K562 (cell line): ENCODE measurements around the gene COL16A1.

ENCODE experiments used
- BRD4 ChIP-seq: fragments of 200-600 bp; sonication (generic); IDR thresholded peaks from 2 replicates; pipeline ENCODE4 v1.6.1; 2017; ENCODE audit warnings: inconsistent platforms
- FOXM1 ChIP-seq, 2 experiments: fragments of 450-650 bp in 1 of 2; sonication (generic) in 1 of 2; formaldehyde crosslinking in 1 of 2; IDR thresholded peaks; 2 replicates each; pipeline versions ENCODE4 v1.6.1 to v1.9.0; 2017 to 2022; ENCODE audit warnings: low read depth in 2 of 2, mild to moderate bottlenecking in 2 of 2, missing genetic modification reagents in 1 of 2, moderate library complexity in 1 of 2
- MTA2 ChIP-seq: fragments of 450-650 bp; IDR thresholded peaks from 2 replicates; pipeline ENCODE4 v1.6.1; 2016; ENCODE audit warnings: low read depth
- POLR2A ChIP-seq: fragments of 450-650 bp; conservative IDR thresholded peaks from 2 replicates; pipeline ENCODE4 v1.6.1; 2016
- POLR2AphosphoS5 ChIP-seq: IDR thresholded peaks from 2 replicates; pipeline ENCODE4 v1.6.1; 2011; ENCODE audit warnings: mild to moderate bottlenecking, low read depth, low read length, moderate library complexity; ENCODE audit not compliant: control insufficient read depth, insufficient read depth
- RFX5 ChIP-seq: IDR thresholded peaks from 2 replicates; pipeline ENCODE4 v1.6.1; 2011; ENCODE audit warnings: low read depth, mild to moderate bottlenecking, improper control_type of control experiment, low read length
- YY1 ChIP-seq, 3 experiments: IDR thresholded peaks; 2 replicates each; pipeline ENCODE4 v1.6.1; 2011; ENCODE audit warnings: low read length in 2 of 3, mild to moderate bottlenecking in 2 of 3, moderate library complexity in 2 of 3, borderline replicate concordance in 1 of 3, control low read depth in 1 of 3, low read depth in 1 of 3; ENCODE audit not compliant: insufficient read depth in 3 of 3, insufficient replicate concordance in 2 of 3, control insufficient read depth in 1 of 3, insufficient read length in 1 of 3; ENCODE audit errors: extremely low read depth in 1 of 3
- TF ChIP-seq, protein P1 (sequence below): fragments of 200-800 bp; sonication (Bioruptor generic); IDR thresholded peaks from 2 replicates; pipeline ENCODE4 v1.6.1; 2016; ENCODE audit warnings: missing genetic modification characterization, missing compliant biosample characterization
- TF ChIP-seq, protein P2 (sequence below): fragments of 250-450 bp; sonication (Bioruptor Pico); IDR thresholded peaks from 2 replicates; pipeline ENCODE4 v1.8.0; 2022; ENCODE audit warnings: moderate library complexity, mild to moderate bottlenecking, inconsistent platforms
- TF ChIP-seq, protein P3 (sequence below): IDR thresholded peaks from 2 replicates; pipeline ENCODE4 v1.6.1; 2012; ENCODE audit warnings: low read depth, low read length, improper control_type of control experiment, borderline replicate concordance

DNA sequence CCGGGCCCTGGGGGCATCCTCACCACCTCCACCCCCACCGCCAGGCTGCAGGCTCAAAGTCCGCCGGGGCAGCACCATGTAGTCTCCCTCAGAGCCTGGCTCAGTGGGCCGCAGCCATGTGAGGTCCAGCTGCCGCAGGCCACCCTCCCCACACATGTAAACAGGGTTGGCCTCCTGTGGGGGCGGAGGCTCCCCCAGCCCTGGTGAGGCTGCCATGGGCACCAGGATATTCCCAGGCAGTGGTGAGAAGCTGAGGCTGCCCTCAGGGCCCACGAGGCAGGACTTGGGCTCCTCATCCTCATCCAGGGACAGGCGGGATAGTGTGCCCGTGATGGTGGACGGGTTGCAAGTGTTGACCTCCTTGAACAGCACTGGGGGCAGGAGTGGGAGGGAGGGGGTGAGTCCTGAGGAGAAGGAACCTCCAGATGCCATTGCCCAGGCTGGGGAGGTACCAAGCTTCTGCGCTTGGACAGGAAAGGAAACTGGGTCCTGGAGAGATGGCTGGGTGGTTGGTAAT is 27.3 kb upstream of the COL16A1 start:
- TF ChIP-seq, protein P1, sequence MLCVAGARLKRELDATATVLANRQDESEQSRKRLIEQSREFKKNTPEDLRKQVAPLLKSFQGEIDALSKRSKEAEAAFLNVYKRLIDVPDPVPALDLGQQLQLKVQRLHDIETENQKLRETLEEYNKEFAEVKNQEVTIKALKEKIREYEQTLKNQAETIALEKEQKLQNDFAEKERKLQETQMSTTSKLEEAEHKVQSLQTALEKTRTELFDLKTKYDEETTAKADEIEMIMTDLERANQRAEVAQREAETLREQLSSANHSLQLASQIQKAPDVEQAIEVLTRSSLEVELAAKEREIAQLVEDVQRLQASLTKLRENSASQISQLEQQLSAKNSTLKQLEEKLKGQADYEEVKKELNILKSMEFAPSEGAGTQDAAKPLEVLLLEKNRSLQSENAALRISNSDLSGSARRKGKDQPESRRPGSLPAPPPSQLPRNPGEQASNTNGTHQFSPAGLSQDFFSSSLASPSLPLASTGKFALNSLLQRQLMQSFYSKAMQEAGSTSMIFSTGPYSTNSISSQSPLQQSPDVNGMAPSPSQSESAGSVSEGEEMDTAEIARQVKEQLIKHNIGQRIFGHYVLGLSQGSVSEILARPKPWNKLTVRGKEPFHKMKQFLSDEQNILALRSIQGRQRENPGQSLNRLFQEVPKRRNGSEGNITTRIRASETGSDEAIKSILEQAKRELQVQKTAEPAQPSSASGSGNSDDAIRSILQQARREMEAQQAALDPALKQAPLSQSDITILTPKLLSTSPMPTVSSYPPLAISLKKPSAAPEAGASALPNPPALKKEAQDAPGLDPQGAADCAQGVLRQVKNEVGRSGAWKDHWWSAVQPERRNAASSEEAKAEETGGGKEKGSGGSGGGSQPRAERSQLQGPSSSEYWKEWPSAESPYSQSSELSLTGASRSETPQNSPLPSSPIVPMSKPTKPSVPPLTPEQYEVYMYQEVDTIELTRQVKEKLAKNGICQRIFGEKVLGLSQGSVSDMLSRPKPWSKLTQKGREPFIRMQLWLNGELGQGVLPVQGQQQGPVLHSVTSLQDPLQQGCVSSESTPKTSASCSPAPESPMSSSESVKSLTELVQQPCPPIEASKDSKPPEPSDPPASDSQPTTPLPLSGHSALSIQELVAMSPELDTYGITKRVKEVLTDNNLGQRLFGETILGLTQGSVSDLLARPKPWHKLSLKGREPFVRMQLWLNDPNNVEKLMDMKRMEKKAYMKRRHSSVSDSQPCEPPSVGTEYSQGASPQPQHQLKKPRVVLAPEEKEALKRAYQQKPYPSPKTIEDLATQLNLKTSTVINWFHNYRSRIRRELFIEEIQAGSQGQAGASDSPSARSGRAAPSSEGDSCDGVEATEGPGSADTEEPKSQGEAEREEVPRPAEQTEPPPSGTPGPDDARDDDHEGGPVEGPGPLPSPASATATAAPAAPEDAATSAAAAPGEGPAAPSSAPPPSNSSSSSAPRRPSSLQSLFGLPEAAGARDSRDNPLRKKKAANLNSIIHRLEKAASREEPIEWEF (CRISPR knock-in tag) = no peak
- no peak for TF ChIP-seq POLR2A
- TF ChIP-seq, protein P2, sequence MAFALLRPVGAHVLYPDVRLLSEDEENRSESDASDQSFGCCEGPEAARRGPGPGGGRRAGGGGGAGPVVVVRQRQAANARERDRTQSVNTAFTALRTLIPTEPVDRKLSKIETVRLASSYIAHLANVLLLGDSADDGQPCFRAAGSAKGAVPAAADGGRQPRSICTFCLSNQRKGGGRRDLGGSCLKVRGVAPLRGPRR = no peak
- TF ChIP-seq, protein P3, sequence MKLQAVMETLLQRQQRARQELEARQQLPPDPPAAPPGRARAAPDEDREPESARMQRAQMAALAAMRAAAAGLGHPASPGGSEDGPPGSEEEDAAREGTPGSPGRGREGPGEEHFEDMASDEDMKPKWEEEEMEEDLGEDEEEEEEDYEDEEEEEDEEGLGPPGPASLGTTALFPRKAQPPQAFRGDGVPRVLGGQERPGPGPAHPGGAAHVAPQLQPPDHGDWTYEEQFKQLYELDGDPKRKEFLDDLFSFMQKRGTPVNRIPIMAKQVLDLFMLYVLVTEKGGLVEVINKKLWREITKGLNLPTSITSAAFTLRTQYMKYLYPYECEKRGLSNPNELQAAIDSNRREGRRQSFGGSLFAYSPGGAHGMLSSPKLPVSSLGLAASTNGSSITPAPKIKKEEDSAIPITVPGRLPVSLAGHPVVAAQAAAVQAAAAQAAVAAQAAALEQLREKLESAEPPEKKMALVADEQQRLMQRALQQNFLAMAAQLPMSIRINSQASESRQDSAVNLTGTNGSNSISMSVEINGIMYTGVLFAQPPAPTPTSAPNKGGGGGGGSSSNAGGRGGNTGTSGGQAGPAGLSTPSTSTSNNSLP = no peak
- no peak for TF ChIP-seq FOXM1 (IDR thresholded peaks at IDR 0.05; ENCODE audit: low read depth)
- no peak for TF ChIP-seq FOXM1 (CRISPR knock-in tag; IDR thresholded peaks at IDR 0.05; ENCODE audit: low read depth)
- no peak for TF ChIP-seq YY1 (IDR thresholded peaks at IDR 0.05; ENCODE audit: borderline replicate concordance in 1 of 3, control insufficient read depth in 1 of 3, extremely low read depth in 1 of 3, insufficient read depth in 3 of 3, insufficient read length in 1 of 3, insufficient replicate concordance in 2 of 3, low read depth in 1 of 3, low read length in 2 of 3)
- no peak for TF ChIP-seq POLR2AphosphoS5
- TF ChIP-seq MTA2 = no peak
- TF ChIP-seq BRD4 = no peak
- TF ChIP-seq RFX5 = no peak
